Neural cell (in vitro differentiated cells): Measurements from ENCODE around the gene ESF1.

ENCODE experiments used
- CTCF ChIP-seq: fragments of 450-650 bp; IDR thresholded peaks from 2 replicates; pipeline ENCODE4 v1.5.1; 2014; ENCODE audit warnings: antibody characterized with exemption, mild to moderate bottlenecking, moderate library complexity; ENCODE audit not compliant: poor library complexity, severe bottlenecking
- EP300 ChIP-seq: fragments of 450-650 bp; conservative IDR thresholded peaks from 2 replicates; pipeline ENCODE4 v1.6.1; 2014; ENCODE audit warnings: antibody characterized with exemption, mild to moderate bottlenecking, moderate library complexity; ENCODE audit not compliant: poor library complexity, severe bottlenecking
- EZH2 ChIP-seq: fragments of 200-600, 300-800 bp; shearing (Covaris generic), sonication (generic); IDR thresholded peaks from 2 replicates; pipeline ENCODE4 v1.6.1; 2014; ENCODE audit warnings: antibody characterized with exemption, low read length, borderline replicate concordance, mild to moderate bottlenecking; ENCODE audit not compliant: insufficient read depth, poor library complexity, severe bottlenecking
- REST ChIP-seq: IDR thresholded peaks from 2 replicates; pipeline ENCODE4 v1.6.1; 2012; ENCODE audit warnings: borderline replicate concordance

GRCh38 chr20:13753436-13754036 lies 31.2 kb downstream of the ESF1 start:
- TF ChIP-seq EP300 (no peak), CTCF (no peak), EZH2 (no peak), REST (no peak)
